GM21529 (cell line): Measurements from ENCODE around the gene PIGU.
"Not testable (repeated sequence)": the region's sequence is repeated elsewhere in the genome, so short reads cannot be mapped to it uniquely, and the experiment has no call there.

Source experiments
- ATAC-seq: cut with Tn5 transposase; IDR thresholded peaks from one replicate; pipeline ENCODE4 v1.9.1; 2021; ENCODE audit not compliant: unreplicated experiment

Gene PIGU, protein sequence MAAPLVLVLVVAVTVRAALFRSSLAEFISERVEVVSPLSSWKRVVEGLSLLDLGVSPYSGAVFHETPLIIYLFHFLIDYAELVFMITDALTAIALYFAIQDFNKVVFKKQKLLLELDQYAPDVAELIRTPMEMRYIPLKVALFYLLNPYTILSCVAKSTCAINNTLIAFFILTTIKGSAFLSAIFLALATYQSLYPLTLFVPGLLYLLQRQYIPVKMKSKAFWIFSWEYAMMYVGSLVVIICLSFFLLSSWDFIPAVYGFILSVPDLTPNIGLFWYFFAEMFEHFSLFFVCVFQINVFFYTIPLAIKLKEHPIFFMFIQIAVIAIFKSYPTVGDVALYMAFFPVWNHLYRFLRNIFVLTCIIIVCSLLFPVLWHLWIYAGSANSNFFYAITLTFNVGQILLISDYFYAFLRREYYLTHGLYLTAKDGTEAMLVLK

DNA sequence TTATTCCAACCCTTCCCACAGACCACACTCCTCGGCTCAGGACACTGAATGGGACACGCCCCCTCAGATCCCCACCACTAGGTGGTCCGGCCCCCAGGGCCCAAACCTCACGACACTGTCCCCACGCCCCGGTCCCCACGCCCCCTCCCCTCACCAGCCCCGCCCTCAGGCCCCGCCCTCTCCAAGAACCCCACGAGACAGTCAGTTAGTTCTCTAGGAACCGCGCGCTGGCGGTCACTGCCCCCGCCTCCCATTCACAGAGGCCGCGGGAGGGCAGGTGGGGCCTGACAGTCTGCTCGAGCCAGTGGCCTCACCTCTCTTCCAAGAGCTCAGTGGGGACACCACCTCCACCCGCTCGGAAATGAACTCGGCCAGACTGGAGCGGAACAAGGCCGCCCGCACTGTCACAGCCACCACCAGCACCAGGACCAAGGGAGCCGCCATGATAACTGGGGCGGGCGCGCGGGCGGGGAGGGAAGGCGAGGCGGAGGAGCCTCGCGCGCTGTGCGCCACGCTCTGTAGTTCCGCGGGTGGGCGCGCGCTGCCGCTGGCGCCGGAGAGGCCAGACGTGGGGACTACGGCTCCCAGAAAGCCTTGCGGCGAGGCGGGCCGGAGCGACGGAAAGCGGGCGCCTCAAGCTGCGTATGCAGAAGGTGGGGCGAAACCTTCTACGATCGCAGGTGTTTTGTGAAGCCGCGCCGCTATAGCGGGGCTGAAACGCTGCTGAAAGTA, at the start of gene PIGU:
Gene PIGU, minus strand, starts transcription at position 451 of the 732 bp plus-strand sequence. Its CDS starts 7 bp downstream, at position 444.
- peak; percentile 94 for ATAC-seq

DNA sequence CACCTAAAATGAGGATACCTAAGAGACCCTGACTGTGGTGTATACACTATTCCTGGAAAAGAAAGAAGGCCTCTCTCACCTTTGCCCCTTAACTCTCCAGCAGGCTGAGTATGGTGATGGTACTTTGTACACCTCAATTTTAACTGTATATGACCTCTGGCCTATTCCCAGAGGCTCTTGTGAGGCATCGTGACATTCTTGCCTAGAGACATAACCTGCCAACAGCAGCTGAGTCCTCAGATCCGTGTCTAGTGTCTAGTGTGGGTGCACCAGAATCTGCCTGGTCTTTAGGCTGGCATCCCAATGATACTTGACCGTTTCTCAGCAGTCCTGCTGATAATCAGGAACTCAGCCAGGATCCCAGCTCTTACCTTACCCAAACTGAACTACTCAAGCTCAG, 47.3 kb upstream of the PIGU start:
- no peak for ATAC-seq

DNA sequence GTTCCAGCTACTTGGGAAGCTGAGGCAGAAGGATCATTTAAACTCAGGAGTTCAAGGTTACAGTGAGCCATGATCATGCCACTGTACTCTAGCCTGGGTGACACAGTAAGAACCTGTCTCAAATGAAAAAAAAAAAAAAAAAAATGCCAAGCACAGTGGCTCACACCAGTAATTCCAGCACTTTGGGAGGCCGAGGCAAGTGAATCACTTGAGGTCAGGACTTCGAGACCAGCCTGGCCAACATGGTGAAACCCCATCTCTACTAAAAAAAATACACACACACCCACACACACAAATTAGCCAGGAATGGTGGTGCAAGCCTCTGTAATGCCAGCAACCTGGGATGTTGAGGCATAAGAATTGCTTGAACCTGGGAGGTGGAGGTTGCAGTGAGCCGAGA, 45.7 kb upstream of the PIGU start:
- not testable (repeated sequence) for ATAC-seq

DNA sequence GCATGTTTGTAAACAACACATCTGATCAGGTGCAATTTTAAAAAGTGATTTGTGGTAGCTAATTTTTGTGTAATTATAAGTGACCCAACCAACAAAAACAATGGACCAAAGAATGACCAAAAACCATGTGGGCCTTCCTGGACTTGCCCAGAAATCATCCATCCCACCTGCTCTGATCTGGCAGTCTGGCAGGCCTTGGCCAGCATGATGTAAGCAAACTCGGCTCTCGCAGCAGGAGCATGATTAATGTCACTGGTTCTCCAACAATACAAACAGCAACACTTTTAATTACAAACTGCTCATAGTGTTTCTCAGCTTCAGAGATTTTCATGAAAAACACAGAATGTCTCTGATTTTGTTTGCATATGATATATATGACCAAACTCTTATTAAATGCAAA, 43.4 kb upstream of the PIGU start:
- ATAC-seq, result no peak

DNA sequence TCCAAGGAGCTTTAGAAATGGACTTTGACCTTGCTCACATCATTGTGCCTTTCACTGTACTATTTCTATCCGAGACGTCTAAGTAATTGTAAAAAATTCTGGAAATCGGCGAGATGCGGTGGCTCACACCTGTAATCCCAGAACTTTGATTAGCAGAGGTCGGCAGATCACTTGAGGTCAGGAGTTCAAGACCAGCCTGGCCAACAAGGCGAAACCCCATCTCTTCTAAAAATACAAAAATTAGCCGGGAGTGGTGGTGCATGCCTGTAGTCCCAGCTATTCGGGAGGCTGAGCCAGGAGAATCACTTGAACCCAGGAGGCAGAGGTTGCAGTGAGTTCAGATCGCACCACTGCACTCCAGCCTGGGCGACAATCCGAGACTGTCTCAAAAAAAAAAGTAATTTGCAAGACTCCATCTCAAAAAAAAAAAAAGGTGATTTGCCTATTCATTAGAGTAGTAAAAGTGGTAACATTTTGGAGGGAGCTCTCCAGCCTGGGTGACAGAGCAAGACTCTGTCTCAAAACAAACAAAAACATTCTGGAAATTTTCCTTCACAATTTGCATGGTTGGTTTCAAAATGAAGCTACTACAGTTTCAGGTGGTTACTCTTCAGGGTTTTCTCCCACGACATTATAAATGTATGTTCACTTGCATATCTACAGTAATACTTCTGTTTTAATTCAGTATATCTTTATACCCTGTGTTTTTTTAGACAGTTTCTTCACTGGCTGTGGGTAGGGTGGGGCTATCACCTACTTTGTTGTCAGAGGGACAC, 42.5 kb upstream of the PIGU start:
- peak; percentile 87 for ATAC-seq

DNA sequence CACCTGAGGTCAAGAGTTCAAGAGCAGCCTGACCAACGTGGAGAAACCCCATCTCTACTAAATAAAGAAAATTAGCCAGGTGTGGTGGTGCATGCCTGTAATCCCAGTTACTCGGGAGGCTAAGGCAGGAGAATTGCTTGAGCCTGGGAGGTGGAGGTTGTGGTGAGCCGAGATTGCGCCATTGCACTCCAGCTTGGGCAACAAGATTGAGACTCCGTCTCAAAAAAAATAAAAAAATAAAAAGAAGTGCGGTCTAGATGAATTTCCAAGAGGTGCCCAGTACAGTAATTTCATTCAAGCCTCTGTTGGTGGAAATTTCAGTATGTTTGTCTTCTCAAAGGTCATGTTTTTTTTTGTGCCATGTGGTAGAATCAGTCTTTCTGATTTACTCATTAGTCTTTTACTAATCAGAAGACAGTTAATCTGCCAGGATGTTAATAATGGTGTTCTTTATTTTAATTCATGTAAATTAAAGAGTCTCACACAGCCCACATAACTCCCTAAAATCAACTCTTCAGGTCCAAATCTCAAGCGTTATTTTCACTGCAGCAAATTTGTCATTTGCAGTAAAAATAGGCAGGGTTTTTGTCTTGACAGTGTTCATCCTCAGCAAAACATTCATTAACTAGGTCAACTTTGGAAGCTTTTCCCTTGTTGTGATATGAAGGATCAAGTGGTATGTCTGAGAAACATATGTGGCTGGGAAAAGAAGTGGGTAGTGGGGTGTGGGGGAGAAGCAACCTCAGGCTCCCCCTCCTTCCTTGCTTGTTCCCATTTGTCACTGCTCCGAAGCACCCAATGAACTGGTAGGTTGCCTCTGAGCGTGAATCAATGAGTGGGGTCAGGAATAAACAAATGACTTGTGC, 40.6 kb upstream of the PIGU start:
- ATAC-seq, result no peak

DNA sequence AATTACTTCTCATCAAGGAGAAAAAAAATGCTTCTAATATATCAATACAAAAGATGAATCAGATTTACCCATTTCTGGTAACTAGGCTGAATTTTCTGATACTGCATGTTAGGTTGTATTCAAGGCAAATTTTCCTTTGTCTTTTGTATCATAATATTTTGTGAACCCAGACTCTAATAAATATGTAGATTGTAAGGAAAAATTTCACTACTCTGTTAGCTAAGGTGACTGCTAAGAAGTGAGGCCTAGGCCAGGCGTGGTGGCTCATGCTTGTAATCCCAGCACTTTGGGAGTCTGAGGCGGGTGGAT, 40.0 kb upstream of the PIGU start:
- no peak for ATAC-seq

DNA sequence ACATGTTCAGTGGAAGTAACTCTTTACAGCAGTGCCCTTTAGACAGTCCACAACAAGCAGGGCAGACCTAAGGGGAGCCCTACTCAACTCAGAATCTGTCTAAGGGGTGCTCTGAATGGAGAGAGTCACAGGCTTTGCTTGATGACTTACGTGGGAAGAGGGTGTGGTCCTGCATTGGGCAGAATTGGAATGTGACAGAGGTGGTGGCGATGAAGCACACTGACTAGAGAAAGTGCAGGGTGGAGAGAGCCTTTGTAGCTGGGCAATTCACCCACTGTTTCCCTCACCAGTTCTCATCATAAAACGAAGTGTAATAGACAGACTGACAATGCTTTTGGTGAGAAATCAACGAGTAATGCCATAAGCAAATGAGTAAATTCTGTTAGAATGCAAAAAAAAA, 38.5 kb upstream of the PIGU start:
- no peak for ATAC-seq

DNA sequence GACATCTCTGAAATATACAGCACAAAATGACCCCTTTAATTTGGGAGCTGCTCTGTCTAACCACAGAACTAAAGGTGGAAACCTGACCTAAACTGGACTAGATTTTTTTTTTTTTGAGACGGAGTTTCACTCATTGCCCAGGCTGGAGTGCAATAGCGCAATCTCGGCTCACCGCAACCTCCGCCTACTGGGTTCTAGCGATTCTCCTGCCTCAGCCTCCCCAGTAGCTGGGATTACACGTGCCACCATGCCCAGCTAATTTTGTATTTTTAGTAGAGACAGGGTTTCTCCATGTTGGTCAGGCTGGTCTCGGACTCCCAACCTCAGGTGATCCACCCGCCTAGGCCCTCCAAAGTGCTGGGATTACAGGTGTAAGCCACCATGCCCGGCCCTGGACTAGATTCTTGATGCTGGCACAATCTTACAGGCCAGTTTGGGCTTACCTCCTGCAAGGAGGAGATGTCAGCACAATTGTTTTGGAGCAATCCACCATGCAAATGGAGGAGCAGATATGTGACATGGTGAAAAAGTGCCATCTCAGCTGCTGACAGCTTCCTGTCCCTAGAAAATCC, 37.1 kb upstream of the PIGU start:
- not testable (repeated sequence) for ATAC-seq

DNA sequence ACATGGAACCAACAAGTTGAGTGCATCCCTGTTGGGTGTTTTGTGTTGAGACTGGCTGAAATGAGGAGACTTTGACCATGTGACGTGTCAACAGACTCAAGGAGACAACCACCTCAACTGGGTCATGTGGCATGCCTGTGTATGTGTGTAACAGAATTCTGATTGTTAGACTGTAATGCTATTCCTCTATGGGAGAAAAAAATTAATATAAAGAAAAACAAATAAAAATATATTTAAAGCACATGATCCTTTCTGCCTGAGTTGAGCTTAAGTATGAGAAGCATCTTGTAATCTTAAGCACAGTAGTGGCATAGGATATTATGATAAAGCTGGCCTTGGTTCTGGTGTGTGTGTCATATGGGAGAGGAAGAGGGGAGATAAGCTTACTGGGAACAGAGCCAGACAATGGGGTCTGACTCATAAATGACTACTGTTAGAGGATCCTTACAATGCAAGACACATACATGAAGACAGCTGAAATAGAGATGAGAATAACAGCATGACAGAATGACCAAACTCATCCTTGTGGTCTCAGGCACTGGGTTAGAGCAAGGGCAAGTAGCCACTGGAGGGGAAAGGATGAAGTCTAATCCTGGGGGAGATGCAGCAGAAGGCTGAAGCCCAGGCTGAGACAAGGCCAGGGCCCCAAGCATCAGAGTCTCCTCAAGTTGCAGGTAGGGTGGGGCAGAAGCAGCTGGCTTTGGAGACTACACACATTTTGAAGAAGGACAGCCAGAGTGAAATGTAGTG, 36.5 kb upstream of the PIGU start:
- ATAC-seq, result no peak

DNA sequence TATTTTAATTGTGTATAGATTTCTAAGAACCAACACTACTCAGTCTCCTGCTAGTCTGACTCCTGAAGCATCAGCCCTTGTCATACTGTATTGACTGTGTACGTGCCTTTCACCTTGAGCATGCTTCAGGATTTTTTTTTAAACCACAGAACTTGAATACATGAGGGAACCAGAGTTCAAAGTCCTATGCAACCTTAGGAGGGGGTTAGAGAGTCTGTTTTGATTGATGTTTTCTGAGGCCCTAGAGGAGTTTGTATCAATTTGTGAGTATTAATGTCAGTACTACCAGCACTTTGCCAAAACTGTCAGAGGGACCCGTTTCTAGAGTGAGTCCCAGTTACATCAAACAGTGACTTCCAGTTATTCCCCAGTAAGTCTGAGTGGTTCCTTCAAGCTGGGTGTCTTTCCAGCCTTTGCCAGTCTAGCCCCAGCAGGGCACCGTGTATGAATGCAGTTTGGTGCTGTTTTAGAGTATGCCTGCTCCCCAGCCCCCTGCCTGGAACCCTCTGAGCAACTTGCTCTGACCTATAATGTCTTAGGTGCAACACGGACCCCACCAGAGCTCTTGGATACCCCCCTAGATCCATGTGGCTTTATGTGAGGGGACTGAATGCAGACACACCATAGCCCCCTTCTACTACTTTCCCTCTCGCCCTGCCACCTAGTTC, 35.8 kb upstream of the PIGU start:
- ATAC-seq, result no peak

DNA sequence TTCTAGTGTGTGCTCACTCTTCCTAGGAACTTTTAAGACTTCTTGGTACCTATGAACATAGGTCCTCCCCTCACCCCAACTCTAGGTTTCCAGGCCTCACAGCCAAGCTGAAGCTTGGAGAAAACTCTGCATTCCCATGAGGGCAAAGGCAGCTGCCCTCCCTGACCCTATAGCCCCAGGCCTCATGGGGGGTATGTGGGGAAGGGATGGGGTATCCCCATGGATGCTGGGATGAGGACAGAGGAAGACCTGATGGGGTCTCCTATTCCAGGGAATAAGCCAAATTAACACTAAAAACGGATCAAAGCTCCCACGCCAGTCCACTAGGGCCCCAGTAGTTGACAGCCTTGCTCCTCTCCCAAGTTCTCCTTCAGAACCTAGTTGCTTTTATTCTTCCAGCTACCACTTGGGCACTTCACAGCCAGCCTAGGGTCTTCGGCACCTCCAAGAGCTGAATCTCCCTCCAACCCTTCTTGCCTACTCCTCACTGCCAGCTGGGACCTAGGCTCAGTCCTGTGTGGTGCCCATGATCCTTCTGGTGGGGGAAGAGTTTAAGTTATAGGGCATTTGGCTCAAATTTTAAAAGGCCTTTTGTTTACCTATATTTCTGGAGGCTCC, 35.0 kb upstream of the PIGU start:
- no peak for ATAC-seq

DNA sequence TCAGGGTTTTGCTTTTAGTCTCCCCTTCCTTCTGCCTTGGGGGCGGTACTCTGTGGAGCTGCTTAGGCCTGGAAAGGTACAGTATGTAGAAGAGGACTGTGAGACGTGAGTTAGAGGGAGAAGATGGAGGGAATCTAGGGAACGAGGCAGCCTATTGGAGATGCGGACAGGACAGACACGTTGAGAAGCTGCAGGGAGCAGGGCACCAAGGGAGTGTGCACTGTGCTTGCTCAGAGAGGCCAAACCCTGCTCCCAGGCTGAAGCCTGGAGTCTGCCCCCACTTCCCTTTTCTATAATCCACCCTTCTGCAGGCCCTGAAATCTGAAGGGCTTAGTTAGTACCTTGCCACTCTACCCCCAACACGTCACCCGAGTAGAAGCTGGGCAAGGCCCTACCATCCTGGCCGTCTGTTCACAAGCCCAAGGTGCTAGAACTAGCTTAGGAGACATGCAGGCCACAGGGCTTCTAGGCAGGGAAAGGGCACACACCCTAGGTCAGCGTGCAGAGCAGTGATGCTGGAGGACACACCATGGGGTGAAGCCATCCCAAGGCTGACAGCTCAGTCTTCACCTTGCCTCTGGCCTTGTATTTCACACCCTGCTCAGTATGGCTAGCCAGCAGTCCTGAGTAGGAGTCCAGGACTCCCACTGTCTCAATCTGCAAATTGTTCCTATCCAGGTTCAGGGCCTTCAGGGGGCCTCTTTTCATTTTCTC, 34.1 kb upstream of the PIGU start:
- no peak for ATAC-seq

DNA sequence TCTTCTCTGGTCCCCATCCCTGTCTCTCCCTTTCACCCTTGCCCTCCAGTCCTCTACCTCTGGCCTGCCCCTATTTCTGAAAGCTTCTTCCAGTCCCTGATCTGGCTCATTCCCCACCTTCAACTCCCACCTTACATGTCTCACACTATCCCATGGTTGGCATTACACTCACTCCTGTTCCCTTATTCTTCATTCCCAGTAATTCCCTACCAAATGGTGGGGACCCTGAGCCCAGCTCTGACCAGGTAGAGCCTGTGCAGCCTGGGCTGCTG, 33.6 kb upstream of the PIGU start:
- no peak for ATAC-seq

DNA sequence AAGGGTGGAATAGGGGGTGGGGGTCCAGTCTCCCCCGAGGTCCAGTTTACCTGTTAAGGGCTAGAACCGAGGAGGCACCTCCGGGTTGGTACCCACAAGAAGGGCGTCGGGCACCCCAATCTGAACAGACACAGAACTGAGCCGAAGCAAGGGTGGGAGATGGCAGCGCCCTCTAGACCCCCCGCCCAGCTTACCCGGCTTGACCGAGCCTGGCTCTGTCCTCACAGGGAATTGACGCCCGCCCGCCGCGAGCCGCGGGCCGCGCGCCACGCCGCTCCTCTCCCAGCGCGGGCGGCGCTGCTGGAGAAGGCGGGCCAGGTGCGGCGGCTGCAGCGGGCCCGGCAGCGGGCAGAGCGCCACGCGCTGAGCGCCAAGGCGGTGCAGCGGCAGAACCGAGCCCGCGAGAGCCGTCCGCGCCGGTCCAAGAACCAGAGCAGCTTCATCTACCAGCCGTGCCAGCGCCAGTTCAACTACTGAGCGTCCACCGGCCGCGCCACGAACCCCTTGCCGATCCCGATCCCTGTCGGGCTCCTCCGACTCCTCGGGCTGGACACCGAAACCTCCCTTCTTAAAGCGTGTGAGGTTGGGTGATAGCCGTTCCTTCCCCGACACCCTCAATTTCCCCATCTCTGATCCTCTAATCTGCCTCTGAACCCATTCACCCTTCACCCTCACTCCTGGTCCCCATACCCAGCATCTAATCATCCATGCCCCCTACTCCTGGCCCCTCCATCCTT, 33.1 kb upstream of the PIGU start:
- ATAC-seq, result peak; percentile 13

DNA sequence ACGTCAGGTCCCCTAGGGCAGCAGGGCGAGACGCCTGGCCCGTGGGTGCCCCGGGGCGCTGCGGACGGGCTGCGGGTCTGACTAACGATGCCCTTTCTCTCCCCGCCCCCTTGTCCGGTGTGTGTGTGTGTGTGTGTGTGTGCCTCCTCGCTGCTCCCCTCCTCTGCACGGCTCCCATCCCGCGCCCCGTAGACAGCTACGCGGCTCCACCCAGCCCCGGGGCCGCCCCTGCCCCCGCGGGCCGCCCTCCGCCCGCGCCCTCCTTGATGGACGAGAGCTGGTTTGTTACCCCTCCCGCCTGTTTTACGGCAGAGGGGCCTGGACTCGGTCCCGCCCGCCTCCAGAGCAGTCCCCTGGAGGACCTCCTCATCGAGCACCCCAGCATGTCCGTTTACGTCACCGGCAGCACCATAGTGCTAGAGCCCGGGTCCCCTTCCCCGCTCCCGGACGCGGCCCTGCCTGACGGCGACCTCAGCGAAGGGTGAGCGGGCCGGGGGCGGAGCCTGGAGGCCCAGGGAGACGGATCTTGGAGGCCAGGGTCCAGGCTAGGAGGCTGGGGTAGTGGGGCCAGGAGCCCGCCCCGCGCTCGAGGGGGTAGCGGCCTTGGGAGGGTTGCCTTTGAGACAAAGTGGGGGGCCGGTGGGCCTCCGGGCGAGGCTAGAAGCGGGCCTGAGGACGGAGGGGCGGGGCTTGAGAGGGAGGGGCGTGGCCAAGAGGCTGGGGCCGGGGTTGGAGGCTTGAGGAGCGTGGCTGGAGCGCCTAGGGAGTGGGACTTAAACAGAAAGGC, 32.3 kb upstream of the PIGU start:
- ATAC-seq, result peak; percentile 43

DNA sequence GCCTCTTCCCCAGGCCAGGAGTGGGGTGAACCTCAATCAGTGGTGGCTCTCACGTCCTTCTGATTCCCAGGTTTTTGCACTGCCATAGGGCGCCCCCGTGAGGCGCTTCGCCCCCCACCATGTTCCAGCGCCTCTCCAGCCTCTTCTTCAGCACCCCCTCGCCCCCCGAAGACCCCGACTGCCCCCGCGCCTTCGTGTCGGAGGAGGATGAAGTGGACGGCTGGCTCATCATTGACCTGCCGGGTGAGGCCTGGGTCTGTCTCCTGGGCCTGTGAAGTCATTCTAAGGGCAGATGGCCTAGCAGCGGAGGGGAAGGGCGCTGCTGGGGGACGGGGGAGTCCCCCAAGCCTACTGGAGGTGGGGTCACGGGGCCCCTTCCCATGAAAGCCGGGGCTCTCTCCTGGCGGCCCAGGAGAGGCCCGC, 31.7 kb upstream of the PIGU start:
- ATAC-seq, result peak; percentile 10
